B cell (primary cell): ENCODE data around the gene CEACAM16. TPM values are rescaled to one million over a fixed set of nuclear protein-coding genes. Genes with fewer than 3 reads are reported as not detected.
A peak's percentile ranks its signal among the peaks of the same experiment; 100 is the strongest.

ENCODE experiments used
- ATAC-seq: fragments of 200-7000 bp; cut with Tn5 transposase; one replicate; pipeline ENCODE4 v1.10.0; 2021; ENCODE audit warnings: low read depth, mild to moderate bottlenecking, moderate number of reproducible peaks, moderate library complexity
- CTCF ChIA-PET: fragments of 350-600 bp; sonication (Branson Sonifier 250); formaldehyde crosslinking; loops from one replicate; lab custom pipeline; 2021; ENCODE audit warnings: antibody characterized with exemption, inconsistent platforms; lab: Charles Lee
- POLR2A ChIA-PET: fragments of 350-600 bp; sonication (Branson Sonifier 250); formaldehyde crosslinking; loops from one replicate; lab custom pipeline; 2021; ENCODE audit warnings: antibody characterized with exemption; lab: Charles Lee
- DNase-seq: peaks from one replicate; pipeline ENCODE4 v3.0.0; 2013
- H2AFZ ChIP-seq: 2 replicates; pipeline ENCODE4 v1.6.1; 2012; ENCODE audit warnings: mild to moderate bottlenecking, low read depth, low read length; ENCODE audit not compliant: insufficient read depth, poor library complexity, severe bottlenecking
- H3K27ac ChIP-seq, 2 donors: 1 replicate in 1 of 2; 2 replicates in 1 of 2; pipeline ENCODE4 v1.5.1; 2012 to 2013; ENCODE audit warnings: low read length in 2 of 2, mild to moderate bottlenecking in 2 of 2, moderate library complexity in 1 of 2
- H3K27me3 ChIP-seq, 4 experiments: fragments of 200-600 bp in 1 of 4; sonication (generic) in 1 of 4; replicated peaks in 1 of 4; 1 replicate in 2 of 4; 2 replicates in 2 of 4; pipeline versions ENCODE4 v1.6.1 to v1.7.0; 2013 to 2016; ENCODE audit warnings: low read length in 3 of 4, mild to moderate bottlenecking in 2 of 4, mixed read lengths in 1 of 4, moderate library complexity in 1 of 4; ENCODE audit not compliant: insufficient read depth in 4 of 4, control insufficient read depth in 3 of 4; ENCODE audit errors: control extremely low read depth in 1 of 4
- H3K36me3 ChIP-seq, 2 experiments: replicated peaks in 1 of 2; 1 replicate in 1 of 2; 2 replicates in 1 of 2; pipeline versions ENCODE4 v1.6.1 to v1.7.1; 2013; ENCODE audit warnings: low read length in 1 of 2; ENCODE audit not compliant: insufficient read depth in 2 of 2, control insufficient read depth in 1 of 2; ENCODE audit errors: control extremely low read depth in 1 of 2, extremely low read depth in 1 of 2
- H3K4me1 ChIP-seq, 2 donors: fragments of 200-600 bp in 1 of 2; sonication (generic) in 1 of 2; 1 replicate in 1 of 2; 2 replicates in 1 of 2; pipeline versions ENCODE4 v1.5.1 to v1.6.1; 2013 to 2017; ENCODE audit warnings: low read length in 2 of 2; ENCODE audit not compliant: control insufficient read depth in 2 of 2, insufficient read depth in 2 of 2
- H3K4me2 ChIP-seq: replicated peaks from 2 replicates; pipeline ENCODE3; 2012; ENCODE audit warnings: mild to moderate bottlenecking, low read depth, low read length; ENCODE audit not compliant: poor library complexity, severe bottlenecking
- H3K4me3 ChIP-seq, 5 experiments: fragments of 200-600 bp in 1 of 5; sonication (generic) in 1 of 5; 1 replicate in 3 of 5; 2 replicates in 2 of 5; pipeline versions ENCODE4 v1.5.1 to v1.7.0; 2011 to 2016; ENCODE audit warnings: low read length in 4 of 5, mild to moderate bottlenecking in 4 of 5, low read depth in 2 of 5, control low read depth in 1 of 5, moderate library complexity in 1 of 5; ENCODE audit not compliant: insufficient read depth in 1 of 5; ENCODE audit errors: control extremely low read depth in 1 of 5, extremely low read depth in 1 of 5
- H3K79me2 ChIP-seq: fragments of 200-600 bp; sonication (generic); one replicate; pipeline ENCODE4 v1.6.0; 2016; ENCODE audit warnings: low read length; ENCODE audit not compliant: control insufficient read depth, insufficient read depth
- H3K9ac ChIP-seq: fragments of 200-600 bp; sonication (generic); 2 replicates; pipeline ENCODE4 v1.6.1; 2017; ENCODE audit warnings: mild to moderate bottlenecking, low read length, moderate library complexity
- H3K9me3 ChIP-seq, 3 donors: one replicate each; pipeline versions ENCODE4 v1.6.1 to v1.7.1; 2013; ENCODE audit warnings: low read length in 2 of 3; ENCODE audit not compliant: control insufficient read depth in 2 of 3, insufficient read depth in 1 of 3; ENCODE audit errors: control extremely low read depth in 1 of 3
- H4K20me1 ChIP-seq: 2 replicates; pipeline ENCODE4 v1.6.0; 2012; ENCODE audit warnings: mild to moderate bottlenecking, low read length; ENCODE audit not compliant: insufficient read depth, control insufficient read depth, poor library complexity, severe bottlenecking
- H3K27ac Mint-ChIP-seq: one replicate; pipeline ENCODE4 v1.8.0; 2021; ENCODE audit warnings: mixed read lengths
- H3K27me3 Mint-ChIP-seq: one replicate; pipeline ENCODE4 v1.8.0; 2021; ENCODE audit warnings: mixed read lengths
- H3K4me1 Mint-ChIP-seq: one replicate; pipeline ENCODE4 v1.8.0; 2021; ENCODE audit warnings: mixed read lengths
- H3K4me3 Mint-ChIP-seq: one replicate; pipeline ENCODE4 v1.8.0; 2021; ENCODE audit warnings: mixed read lengths
- H3K9me3 Mint-ChIP-seq: one replicate; pipeline ENCODE4 v1.8.0; 2022; ENCODE audit warnings: mixed read lengths; ENCODE audit not compliant: insufficient read depth
- EZH2 ChIP-seq: IDR thresholded peaks from 2 replicates; pipeline ENCODE4 v1.6.1; 2012; ENCODE audit warnings: borderline replicate concordance, low read depth, mild to moderate bottlenecking, moderate library complexity, low read length; ENCODE audit not compliant: insufficient read depth, poor library complexity, severe bottlenecking
- WGBS: methylation state at CpG from one replicate; pipeline ENCODE4 v1.1.5; 2013; ENCODE audit warnings: missing lambda C conversion rate; ENCODE audit not compliant: insufficient coverage; 5-methylcytosine and 5-hydroxymethylcytosine counted together
- intact Hi-C: fragments of 100-400 bp; cut with micrococcal nuclease; formaldehyde crosslinking; loops from one replicate; pipeline ENCODE4 v1.10.0; 2022
- polyA plus RNA-seq: library from polyadenylated mRNA; depleted of rRNA; stranded (reverse); fragments of >200 nt; gene quantifications from 2 replicates; pipeline ENCODE4 v1.2.3, GENCODE V29; 2012
- total RNA-seq, 2 donors: library from RNA; stranded (reverse); fragments of 120-200 nt in 1 of 2; gene quantifications; 1 replicate in 1 of 2; 2 replicates in 1 of 2; pipeline versions ENCODE4 v1.2.3 to v1.2.4, GENCODE V29; 2013 to 2022
- TF ChIP-seq, protein P1 (sequence below): fragments of 200-600 bp; IDR thresholded peaks from one replicate; pipeline ENCODE4 v1.8.0; 2022; ENCODE audit warnings: antibody characterized with exemption, mild to moderate bottlenecking

The CEACAM16 gene
- total and polyA plus RNA-seq, 2 donors (not counting 1 experiment from before 2014, with no cell fraction given) = not detected

DNA sequence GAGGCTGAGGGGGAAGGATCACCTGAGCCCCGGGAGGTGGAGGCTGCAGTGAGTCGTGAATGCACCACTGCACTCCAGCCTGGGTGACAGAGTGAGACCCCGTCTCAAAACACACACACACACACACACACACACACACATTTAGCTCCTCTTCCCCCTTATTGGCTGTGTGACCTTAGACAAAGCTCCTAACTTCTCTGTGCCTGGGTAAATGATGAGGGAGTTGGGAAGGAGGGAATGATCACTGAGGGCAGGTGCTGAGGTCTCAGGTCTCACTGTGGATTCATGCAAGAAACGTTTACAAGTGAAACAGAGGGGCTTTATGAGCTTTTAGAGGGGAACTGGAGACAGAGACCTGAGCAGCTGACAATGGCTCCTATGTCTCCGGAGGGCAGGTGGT lies 32.7 kb downstream of the CEACAM16 start:
- H3K36me3 ChIP-seq = no peaks in the 10 kb centered on the region
- no peak overlapping the region for H3K27ac Mint-ChIP-seq
- no peak overlapping the region for H3K4me3 ChIP-seq
- no peak overlapping the region for H3K27ac ChIP-seq
- H3K9ac ChIP-seq = no peak overlapping the region
- H3K9me3 ChIP-seq = no peaks in the 10 kb centered on the region
- no peak for DNase-seq
- ATAC-seq = no peak
- TF ChIP-seq, protein P1, sequence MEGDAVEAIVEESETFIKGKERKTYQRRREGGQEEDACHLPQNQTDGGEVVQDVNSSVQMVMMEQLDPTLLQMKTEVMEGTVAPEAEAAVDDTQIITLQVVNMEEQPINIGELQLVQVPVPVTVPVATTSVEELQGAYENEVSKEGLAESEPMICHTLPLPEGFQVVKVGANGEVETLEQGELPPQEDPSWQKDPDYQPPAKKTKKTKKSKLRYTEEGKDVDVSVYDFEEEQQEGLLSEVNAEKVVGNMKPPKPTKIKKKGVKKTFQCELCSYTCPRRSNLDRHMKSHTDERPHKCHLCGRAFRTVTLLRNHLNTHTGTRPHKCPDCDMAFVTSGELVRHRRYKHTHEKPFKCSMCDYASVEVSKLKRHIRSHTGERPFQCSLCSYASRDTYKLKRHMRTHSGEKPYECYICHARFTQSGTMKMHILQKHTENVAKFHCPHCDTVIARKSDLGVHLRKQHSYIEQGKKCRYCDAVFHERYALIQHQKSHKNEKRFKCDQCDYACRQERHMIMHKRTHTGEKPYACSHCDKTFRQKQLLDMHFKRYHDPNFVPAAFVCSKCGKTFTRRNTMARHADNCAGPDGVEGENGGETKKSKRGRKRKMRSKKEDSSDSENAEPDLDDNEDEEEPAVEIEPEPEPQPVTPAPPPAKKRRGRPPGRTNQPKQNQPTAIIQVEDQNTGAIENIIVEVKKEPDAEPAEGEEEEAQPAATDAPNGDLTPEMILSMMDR = no peak
- no peaks in the 10 kb centered on the region for H3K27me3 ChIP-seq
- ChIA-PET CTCF (interaction anchor here (0.6 to 0.8 kb wide), 3 partner anchors 40 to 971 kb away, joined by 3 read pairs; no protein-coding TSS in a partner anchor), POLR2A (no interaction called here)
- H3K27me3 Mint-ChIP-seq = no peaks in the 10 kb centered on the region
- H2AFZ ChIP-seq = no peak overlapping the region
- H3K4me1 Mint-ChIP-seq = peaks cover 22% of the 10 kb centered on the region
- 60% methylated on average over 2 of the region's 5 CpGs for WGBS
- no peak overlapping the region for H3K4me2 ChIP-seq
- H3K4me1 ChIP-seq = peaks cover 19 to 30% of the 10 kb centered on the region in 2 donors
- no peaks in the 10 kb centered on the region for H3K9me3 Mint-ChIP-seq
- no peaks in the 10 kb centered on the region for H4K20me1 ChIP-seq
- intact Hi-C loops = no loop called here
- no peak overlapping the region for H3K4me3 Mint-ChIP-seq
- H3K79me2 ChIP-seq = no peaks in the 10 kb centered on the region

DNA sequence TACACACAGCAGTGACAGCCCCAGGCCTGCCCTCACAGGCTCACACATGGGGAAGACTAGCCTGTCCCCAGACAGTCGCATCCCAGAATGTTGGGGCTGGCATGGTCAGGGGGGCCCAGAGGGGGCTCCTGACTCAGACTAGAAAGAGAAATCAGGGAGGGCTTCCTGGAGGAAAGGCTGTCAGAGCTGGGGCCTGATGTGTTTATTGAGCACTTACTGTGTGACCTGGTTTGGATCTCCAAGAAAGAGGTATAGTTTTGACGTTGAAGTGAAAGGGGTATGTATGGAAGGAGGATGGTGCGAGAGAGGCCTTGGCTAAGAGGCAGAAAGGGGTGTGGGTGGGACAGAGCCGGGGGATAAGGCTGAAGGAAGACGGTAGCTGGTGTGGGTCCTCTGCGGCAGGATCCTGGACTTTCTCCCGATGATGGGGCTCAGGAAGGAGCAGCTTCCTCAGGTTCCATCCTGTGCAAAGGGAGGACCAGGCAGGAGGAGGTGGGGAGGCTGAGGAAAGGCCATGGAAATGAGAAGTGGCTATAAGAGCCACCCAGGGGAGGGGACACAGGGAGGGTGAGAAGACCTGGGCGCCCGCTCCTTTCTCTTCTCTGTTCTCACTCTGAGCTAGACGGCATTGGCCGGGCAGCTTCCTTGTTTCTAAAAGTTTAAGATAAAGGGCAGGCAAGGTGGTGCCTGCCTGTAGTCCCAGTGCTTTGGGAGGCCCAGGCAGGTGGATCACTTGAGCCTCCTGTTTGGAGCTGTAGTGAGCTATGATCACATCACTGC lies 33.5 kb downstream of the CEACAM16 start:
- H3K27ac ChIP-seq = no peak overlapping the region
- POLR2A ChIA-PET = no interaction called here
- no peak overlapping the region for H2AFZ ChIP-seq
- WGBS = 84% methylated on average over 8 of the region's 11 CpGs
- H3K79me2 ChIP-seq = no peaks in the 10 kb centered on the region
- Mint-ChIP-seq H3K27me3 (no peaks in the 10 kb centered on the region), H3K4me1 (peaks cover 27% of the 10 kb centered on the region), H3K9me3 (no peaks in the 10 kb centered on the region), H3K27ac (peak overlapping the region; percentile 0), H3K4me3 (no peak overlapping the region)
- no peak overlapping the region for H3K4me2 ChIP-seq
- DNase-seq = no peak
- H4K20me1 ChIP-seq = no peaks in the 10 kb centered on the region
- no peaks in the 10 kb centered on the region for H3K9me3 ChIP-seq
- H3K36me3 ChIP-seq = no peaks in the 10 kb centered on the region
- H3K27me3 ChIP-seq = no peaks in the 10 kb centered on the region
- TF ChIP-seq EZH2 = no peak
- TF ChIP-seq, protein P1 = no peak
- no peak overlapping the region for H3K9ac ChIP-seq
- intact Hi-C loops = no loop called here
- no peak overlapping the region for H3K4me3 ChIP-seq
- CTCF ChIA-PET = interaction anchor here (1.5 to 2.0 kb wide), 3 partner anchors 8 to 50 kb away, joined by 3 to 13 read pairs (median 9); no protein-coding TSS in a partner anchor
- H3K4me1 ChIP-seq = peaks cover 19 to 33% of the 10 kb centered on the region in 2 donors
- ATAC-seq = no peak
